H9 (cell line): ENCODE data around the gene TMEM95. TPM values are rescaled to one million over a fixed set of nuclear protein-coding genes. Genes with fewer than 3 reads are reported as not detected.

Experiments used
- DNase-seq: peaks from one replicate; pipeline ENCODE4 v3.0.0-alpha.2; 2017
- H2AFZ ChIP-seq: one replicate; pipeline ENCODE4 v1.6.1; 2013; ENCODE audit warnings: mild to moderate bottlenecking, low read length, control low read depth, moderate library complexity
- H2AK5ac ChIP-seq: 2 replicates; pipeline ENCODE4 v1.6.1; 2013; ENCODE audit warnings: low read length, control low read depth, mixed read lengths; ENCODE audit not compliant: insufficient read length
- H2BK120ac ChIP-seq: one replicate; pipeline ENCODE4 v1.6.1; 2013; ENCODE audit warnings: low read depth, mild to moderate bottlenecking, low read length, control low read depth, inconsistent platforms; ENCODE audit not compliant: poor library complexity, severe bottlenecking
- H2BK12ac ChIP-seq: 2 replicates; pipeline ENCODE4 v1.6.1; 2013; ENCODE audit warnings: low read length, control low read depth, mixed read lengths, low read depth; ENCODE audit not compliant: insufficient read length
- H2BK15ac ChIP-seq: 2 replicates; pipeline ENCODE4 v1.6.1; 2013; ENCODE audit warnings: low read depth, low read length, control low read depth
- H2BK20ac ChIP-seq: one replicate; pipeline ENCODE4 v1.6.1; 2013; ENCODE audit warnings: low read depth, mild to moderate bottlenecking, low read length, control low read depth, inconsistent platforms; ENCODE audit not compliant: poor library complexity, severe bottlenecking
- H2BK5ac ChIP-seq: 2 replicates; pipeline ENCODE4 v1.6.1; 2013; ENCODE audit warnings: low read length, control low read depth, mixed read lengths; ENCODE audit not compliant: insufficient read length
- H3K14ac ChIP-seq: 2 replicates; pipeline ENCODE4 v1.6.1; 2013; ENCODE audit warnings: low read length, control low read depth; ENCODE audit not compliant: insufficient read depth
- H3K18ac ChIP-seq: 2 replicates; pipeline ENCODE4 v1.6.1; 2013; ENCODE audit warnings: low read depth, mild to moderate bottlenecking, mixed read lengths, low read length, control low read depth; ENCODE audit not compliant: insufficient read length
- H3K23ac ChIP-seq: 2 replicates; pipeline ENCODE4 v1.6.1; 2013; ENCODE audit warnings: low read length, control low read depth, mixed read lengths, low read depth; ENCODE audit not compliant: insufficient read length
- H3K23me2 ChIP-seq: 2 replicates; pipeline ENCODE4 v1.6.1; 2013; ENCODE audit warnings: low read depth, mild to moderate bottlenecking, mixed read lengths, low read length, control low read depth; ENCODE audit not compliant: insufficient read length, poor library complexity, severe bottlenecking
- H3K27ac ChIP-seq: 2 replicates; pipeline ENCODE4 v1.5.1; 2013; ENCODE audit warnings: low read length, control low read depth, mixed read lengths, low read depth; ENCODE audit not compliant: insufficient read length
- H3K27me3 ChIP-seq: 2 replicates; pipeline ENCODE4 v1.6.1; 2013; ENCODE audit warnings: low read length, control low read depth, inconsistent platforms; ENCODE audit not compliant: insufficient read depth
- H3K4ac ChIP-seq: 2 replicates; pipeline ENCODE4 v1.6.1; 2013; ENCODE audit warnings: low read depth, mild to moderate bottlenecking, control low read depth, inconsistent platforms, low read length, moderate library complexity
- H3K4me1 ChIP-seq: 2 replicates; pipeline ENCODE4 v1.6.1; 2013; ENCODE audit warnings: low read length, control low read depth, inconsistent platforms; ENCODE audit not compliant: insufficient read depth
- H3K4me2 ChIP-seq: 2 replicates; pipeline ENCODE4 v1.6.1; 2013; ENCODE audit warnings: low read length, control low read depth, mixed read lengths; ENCODE audit not compliant: insufficient read length, insufficient read depth
- H3K56ac ChIP-seq: 2 replicates; pipeline ENCODE4 v1.6.1; 2013; ENCODE audit warnings: low read depth, mild to moderate bottlenecking, mixed read lengths, low read length, control low read depth; ENCODE audit not compliant: insufficient read length
- H3K79me1 ChIP-seq: 2 replicates; pipeline ENCODE4 v1.6.1; 2013; ENCODE audit warnings: low read depth, mild to moderate bottlenecking, moderate library complexity, low read length, control low read depth, inconsistent platforms; ENCODE audit not compliant: insufficient read depth, poor library complexity, severe bottlenecking
- H3K79me2 ChIP-seq: 2 replicates; pipeline ENCODE4 v1.6.1; 2013; ENCODE audit warnings: low read length, control low read depth, inconsistent platforms; ENCODE audit not compliant: insufficient read depth
- H3K9ac ChIP-seq: 2 replicates; pipeline ENCODE4 v1.6.1; 2013; ENCODE audit warnings: low read length, control low read depth, mixed read lengths; ENCODE audit not compliant: insufficient read length; ENCODE audit errors: extremely low read depth
- H3K9me3 ChIP-seq: one replicate; pipeline ENCODE4 v1.6.1; 2013; ENCODE audit warnings: low read depth, low read length, inconsistent platforms; ENCODE audit not compliant: control insufficient read depth
- H3T11ph ChIP-seq: one replicate; pipeline ENCODE4 v1.6.1; 2013; ENCODE audit warnings: mild to moderate bottlenecking, low read length, control low read depth, inconsistent platforms
- H4K20me1 ChIP-seq: one replicate; pipeline ENCODE4 v1.6.1; 2013; ENCODE audit not compliant: control insufficient read depth, insufficient read length, insufficient read depth
- H4K5ac ChIP-seq: 2 replicates; pipeline ENCODE4 v1.6.1; 2013; ENCODE audit warnings: low read depth, mild to moderate bottlenecking, mixed read lengths, low read length, control low read depth; ENCODE audit not compliant: insufficient read length
- H4K8ac ChIP-seq: replicated peaks from 2 replicates; pipeline ENCODE4 v1.6.1; 2013; ENCODE audit warnings: low read length, control low read depth, mixed read lengths, low read depth; ENCODE audit not compliant: insufficient read length
- H4K91ac ChIP-seq: 2 replicates; pipeline ENCODE4 v1.6.1; 2013; ENCODE audit warnings: low read depth, mild to moderate bottlenecking, moderate library complexity, mixed read lengths, low read length, control low read depth; ENCODE audit not compliant: insufficient read length
- H3K27ac Mint-ChIP-seq, 3 experiments: 2 replicates in 2 of 3; 3 replicates in 1 of 3; pipeline ENCODE4 v1.8.0; 2020 to 2021; ENCODE audit warnings: mixed read lengths in 3 of 3, mild to moderate bottlenecking in 1 of 3, moderate library complexity in 1 of 3
- H3K27me3 Mint-ChIP-seq: 2 replicates; pipeline ENCODE4 v1.8.0; 2021; ENCODE audit warnings: low read depth, mild to moderate bottlenecking, moderate library complexity, mixed read lengths
- H3K36me3 Mint-ChIP-seq, 3 experiments: 2 replicates in 2 of 3; 3 replicates in 1 of 3; pipeline ENCODE4 v1.8.0; 2020 to 2021; ENCODE audit warnings: low read depth in 3 of 3, mixed read lengths in 3 of 3; ENCODE audit not compliant: insufficient read depth in 1 of 3
- H3K4me1 Mint-ChIP-seq, 2 experiments: 2 replicates each; pipeline ENCODE4 v1.8.0; 2020; ENCODE audit warnings: mixed read lengths in 2 of 2
- H3K4me3 Mint-ChIP-seq, 2 experiments: 2 replicates in 1 of 2; 3 replicates in 1 of 2; pipeline ENCODE4 v1.8.0; 2020 to 2021; ENCODE audit warnings: mild to moderate bottlenecking in 2 of 2, mixed read lengths in 2 of 2, moderate library complexity in 1 of 2
- H3K9me3 Mint-ChIP-seq, 2 experiments: 2 replicates in 1 of 2; 3 replicates in 1 of 2; pipeline ENCODE4 v1.8.0; 2020; ENCODE audit warnings: mild to moderate bottlenecking in 2 of 2, mixed read lengths in 2 of 2, moderate library complexity in 1 of 2
- WGBS: extraction: QIAGEN DNeasy Blood & Tissue Kit; methylation state at CpG from one replicate; pipeline ENCODE4 v1.1.7; 2013; ENCODE audit warnings: missing lambda C conversion rate, low lambda C conversion rate, mixed read lengths; ENCODE audit not compliant: insufficient read length; ENCODE audit errors: extremely low coverage; 5-methylcytosine and 5-hydroxymethylcytosine counted together
- total RNA-seq: library from RNA; stranded (reverse); gene quantifications from 2 replicates; pipeline ENCODE4 v1.2.1, GENCODE V29; 2021
- TF ChIP-seq, protein P1 (sequence below): fragments of 200-600 bp; sonication (generic); conservative IDR thresholded peaks from 3 replicates; pipeline ENCODE4 v1.8.0; 2021; ENCODE audit warnings: antibody characterized with exemption, mild to moderate bottlenecking

TMEM95 gene
- total RNA-seq, 1 experiment from 2014 or later, result not detected

DNA sequence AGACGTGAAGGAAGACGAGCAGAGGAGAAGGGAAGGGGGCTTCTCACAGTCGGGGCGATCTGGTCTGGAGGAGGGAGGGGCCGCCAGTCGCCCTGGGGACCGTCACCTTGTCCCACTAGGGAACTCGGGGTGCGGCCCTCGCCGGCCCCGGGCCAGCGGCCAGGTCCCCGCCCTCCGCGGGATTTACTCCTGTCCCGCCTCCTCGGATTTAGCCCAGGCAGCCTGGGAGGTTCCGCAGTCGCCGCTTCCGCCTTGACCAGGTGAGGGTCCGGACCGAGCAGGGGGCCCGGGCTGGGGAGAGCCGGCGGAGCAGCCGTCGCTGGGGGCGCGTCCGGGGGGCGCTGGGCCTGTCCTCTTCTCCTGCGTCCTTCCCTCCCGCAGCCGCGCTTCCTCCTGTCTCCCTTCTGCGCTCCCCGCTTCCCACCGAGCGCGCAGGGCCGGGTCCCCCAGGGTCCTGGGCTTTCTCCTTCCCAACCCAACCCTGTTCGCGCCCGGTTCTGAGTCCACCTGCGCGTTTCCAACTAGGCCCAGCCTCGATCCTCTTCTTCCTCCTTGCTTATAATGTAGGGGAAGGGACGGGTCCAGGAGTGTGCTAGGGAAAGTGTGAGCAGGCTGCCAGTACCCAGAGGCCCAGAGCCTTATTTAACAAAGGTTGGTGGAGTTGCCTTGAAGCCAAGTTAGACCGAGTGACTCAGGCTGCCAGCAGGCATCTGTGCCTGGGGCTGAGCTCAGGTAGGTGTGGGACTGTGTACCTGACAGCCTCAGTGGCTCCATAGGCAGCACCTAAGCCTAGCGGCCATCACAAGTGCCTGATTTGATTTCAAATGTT, 26.1 kb downstream of the TMEM95 start, which contains the start of gene TNK1:
Gene TNK1 (plus strand): TSS at position 235 of the 829 bp plus-strand sequence. CDS start 1,838 bp downstream, outside the sequence.
- Histone ChIP-seq H2BK15ac (no peak within 1 kb of the TSS; the same call in 1 of the 2 replicates), H3K14ac (peak within 1 kb of the TSS; percentile 42), H2AK5ac (no peak within 1 kb of the TSS), H2BK12ac (no peak within 1 kb of the TSS), H3K18ac (peak within 1 kb of the TSS; percentile 46), H4K8ac (no peak within 1 kb of the TSS), H3K23me2 (peaks cover 17% of the 10 kb centered on the region), H3K4me1 (no peaks in the 10 kb centered on the region), H3K27ac (no peak within 1 kb of the TSS), H2BK120ac (no peak within 1 kb of the TSS), H3K4ac (no peak within 1 kb of the TSS), H3K9me3 (no peaks in the 10 kb centered on the region), H3K9ac (peak within 1 kb of the TSS; percentile 62), H3K4me2 (peak within 1 kb of the TSS; percentile 75), H3K56ac (no peak within 1 kb of the TSS), H3T11ph (no peak within 1 kb of the TSS), H2BK20ac (no peak within 1 kb of the TSS), H3K79me2 (no peaks in the 10 kb centered on the region), H3K23ac (no peak within 1 kb of the TSS), H4K91ac (no peak within 1 kb of the TSS), H2AFZ (peak within 1 kb of the TSS; percentile 53), H3K79me1 (no peaks in the 10 kb centered on the region), H4K5ac (no peak within 1 kb of the TSS), H2BK5ac (no peak within 1 kb of the TSS), H3K27me3 (peaks cover 11% of the 10 kb centered on the region; the same call in 1 of the 2 replicates), H4K20me1 (no peaks in the 10 kb centered on the region)
- peaks cover 7% of the 10 kb centered on the region in 2 experiments for H3K9me3 Mint-ChIP-seq
- no CpG with 5 or more reads among the region's 52 CpGs for WGBS
- H3K27me3 Mint-ChIP-seq, result peaks cover 52% of the 10 kb centered on the region
- TF ChIP-seq, protein P1, sequence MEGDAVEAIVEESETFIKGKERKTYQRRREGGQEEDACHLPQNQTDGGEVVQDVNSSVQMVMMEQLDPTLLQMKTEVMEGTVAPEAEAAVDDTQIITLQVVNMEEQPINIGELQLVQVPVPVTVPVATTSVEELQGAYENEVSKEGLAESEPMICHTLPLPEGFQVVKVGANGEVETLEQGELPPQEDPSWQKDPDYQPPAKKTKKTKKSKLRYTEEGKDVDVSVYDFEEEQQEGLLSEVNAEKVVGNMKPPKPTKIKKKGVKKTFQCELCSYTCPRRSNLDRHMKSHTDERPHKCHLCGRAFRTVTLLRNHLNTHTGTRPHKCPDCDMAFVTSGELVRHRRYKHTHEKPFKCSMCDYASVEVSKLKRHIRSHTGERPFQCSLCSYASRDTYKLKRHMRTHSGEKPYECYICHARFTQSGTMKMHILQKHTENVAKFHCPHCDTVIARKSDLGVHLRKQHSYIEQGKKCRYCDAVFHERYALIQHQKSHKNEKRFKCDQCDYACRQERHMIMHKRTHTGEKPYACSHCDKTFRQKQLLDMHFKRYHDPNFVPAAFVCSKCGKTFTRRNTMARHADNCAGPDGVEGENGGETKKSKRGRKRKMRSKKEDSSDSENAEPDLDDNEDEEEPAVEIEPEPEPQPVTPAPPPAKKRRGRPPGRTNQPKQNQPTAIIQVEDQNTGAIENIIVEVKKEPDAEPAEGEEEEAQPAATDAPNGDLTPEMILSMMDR, result no peak
- peaks cover 5 to 15% (median 12%) of the 10 kb centered on the region in 3 experiments; a peak in 5 of 7 replicates for H3K36me3 Mint-ChIP-seq
- H3K4me3 Mint-ChIP-seq, result peak within 1 kb of the TSS; percentile 76 to 82
- peaks cover 21 to 25% of the 10 kb centered on the region in 2 experiments for H3K4me1 Mint-ChIP-seq
- DNase-seq, result peak; percentile 74
- H3K27ac Mint-ChIP-seq, result peak within 1 kb of the TSS in 1 of 3 experiments; percentile 8; a peak in 1 of 7 replicates
